Gastroesophageal sphincter (tissue), 4 donors: Measurements from ENCODE around the gene MOK. TPM values are rescaled to one million over a fixed set of nuclear protein-coding genes. Genes with fewer than 3 reads are reported as not detected.

Experiments
- ATAC-seq: fragments of 150-250 bp; one replicate; pipeline ENCODE4 v1.9.1; 2016; ENCODE audit warnings: mild to moderate bottlenecking, moderate library complexity
- H3K27ac ChIP-seq, 4 donors: fragments of 200-600 bp; sonication (generic) in 3 of 4; 1 replicate in 3 of 4; 2 replicates in 1 of 4; pipeline ENCODE4 v1.5.1; 2016 to 2019
- H3K27me3 ChIP-seq: fragments of 200-600 bp; sonication (generic); one replicate; pipeline ENCODE4 v1.5.1; 2019
- H3K36me3 ChIP-seq, 2 donors: fragments of 200-600 bp; sonication (generic); one replicate each; pipeline ENCODE4 v1.5.1; 2019; ENCODE audit warnings: control low read depth in 1 of 2
- H3K4me1 ChIP-seq, 3 donors: fragments of 200-600 bp; sonication (generic); 1 replicate in 2 of 3; 2 replicates in 1 of 3; pipeline ENCODE4 v1.5.1; 2016 to 2019; ENCODE audit warnings: control low read depth in 2 of 3
- H3K4me3 ChIP-seq, 2 donors: fragments of 200-600 bp; sonication (generic); one replicate each; pipeline ENCODE4 v1.5.1; 2019; ENCODE audit warnings: mild to moderate bottlenecking in 1 of 2, moderate library complexity in 1 of 2
- H3K9me3 ChIP-seq, 3 donors: fragments of 200-600 bp; sonication (generic); one replicate each; pipeline ENCODE4 v1.5.1; 2017 to 2019; ENCODE audit warnings: control low read depth in 2 of 3
- CTCF ChIP-seq, 4 experiments: fragments of 200-600 bp in 2 of 4; fragments of 450-650 bp in 2 of 4; sonication (generic) in 1 of 4; IDR thresholded peaks; one replicate each; pipeline ENCODE4 v1.5.1; 2017 to 2019; ENCODE audit warnings: antibody characterized with exemption in 4 of 4, mild to moderate bottlenecking in 2 of 4, moderate library complexity in 2 of 4
- EP300 ChIP-seq: sonication (generic); formaldehyde crosslinking; IDR thresholded peaks from one replicate; pipeline ENCODE4 v1.6.1; 2017; ENCODE audit warnings: antibody characterized with exemption, mild to moderate bottlenecking
- POLR2A ChIP-seq, 2 donors: fragments of 450-650 bp; IDR thresholded peaks; one replicate each; pipeline ENCODE4 v1.6.1; 2017; ENCODE audit warnings: antibody characterized with exemption in 2 of 2, mild to moderate bottlenecking in 2 of 2, moderate library complexity in 1 of 2
- POLR2AphosphoS5 ChIP-seq: sonication (generic); formaldehyde crosslinking; IDR thresholded peaks from one replicate; pipeline ENCODE4 v1.6.1; 2017; ENCODE audit warnings: antibody characterized with exemption
- WGBS, 2 donors: methylation state at CpG; one replicate each; pipeline ENCODE4 v1.1.5; 2018; ENCODE audit warnings: low coverage in 1 of 2; 5-methylcytosine and 5-hydroxymethylcytosine counted together
- total RNA-seq, 4 donors: library from RNA; depleted of rRNA; stranded (reverse); fragments of >200 nt; gene quantifications; one replicate each; pipeline ENCODE4 v1.1.0, GENCODE V29; 2016

MOK gene
- total RNA-seq, 4 donors from 2014 or later = 10.6 to 15.4 (median 10.7) TPM

DNA sequence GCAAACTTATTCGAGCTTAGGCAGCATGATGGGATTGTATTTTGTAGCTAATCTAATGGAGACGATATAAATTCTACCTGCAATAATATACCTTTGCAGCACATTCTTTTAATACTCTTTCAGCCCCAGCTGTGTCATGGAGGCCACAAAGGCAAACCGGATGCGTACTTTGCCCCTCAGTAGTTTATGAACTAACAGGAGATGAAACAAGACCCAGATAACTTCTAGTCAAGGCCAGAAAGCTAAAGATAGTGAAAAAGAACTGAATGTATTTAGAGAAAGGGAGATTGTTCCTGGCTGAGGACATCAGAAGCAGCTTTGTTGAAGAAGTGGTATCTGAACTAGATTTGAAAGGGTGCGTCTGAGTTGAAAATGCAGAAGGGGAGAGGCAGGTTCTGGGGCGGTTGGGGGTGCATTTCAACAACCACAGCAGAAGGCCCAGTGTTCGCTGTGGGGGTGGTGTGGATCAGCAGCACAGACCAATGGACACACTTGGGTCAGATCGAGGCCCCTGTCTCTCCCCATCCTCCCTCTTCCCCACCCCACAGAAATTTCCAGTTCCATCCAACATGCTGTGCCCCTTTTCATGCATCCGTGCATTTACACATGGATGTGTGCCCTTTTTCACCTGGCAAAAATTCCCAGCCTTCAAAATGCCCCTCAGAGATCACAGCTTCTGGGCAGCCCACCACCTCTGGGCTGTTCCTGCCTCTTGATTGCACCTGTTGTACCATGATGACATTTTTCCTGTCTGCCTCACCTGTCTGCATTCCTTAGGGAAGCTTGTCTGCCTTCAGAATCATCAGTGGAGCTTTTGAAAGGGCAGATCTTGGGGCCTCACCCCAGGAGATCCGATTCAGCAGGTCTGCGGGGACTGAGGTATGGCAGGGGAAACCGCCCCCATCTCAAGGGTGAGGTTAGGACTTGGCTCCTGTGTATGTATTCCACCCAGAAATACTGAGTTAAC is 16.8 kb upstream of the MOK start:
- TF ChIP-seq POLR2AphosphoS5 (no peak), POLR2A (IDR thresholded peaks at IDR 0.05) (no peak), CTCF (IDR thresholded peaks at IDR 0.05) (no peak), EP300 (no peak)
- peaks cover 0 to 14% of the 10 kb centered on the region in 2 donors for H3K36me3 ChIP-seq
- H3K27me3 ChIP-seq = no peaks in the 10 kb centered on the region
- ATAC-seq = no peak
- H3K9me3 ChIP-seq = no peaks in the 10 kb centered on the region
- 79 to 89% methylated on average over 5 to 10 of the region's 12 CpGs for WGBS, 2 donors
- peaks cover 2 to 41% (median 13%) of the 10 kb centered on the region in 3 donors for H3K4me1 ChIP-seq
- peak overlapping the region in 3 of 4 donors; percentile 12 to 75 (median 32) for H3K27ac ChIP-seq
- H3K4me3 ChIP-seq = no peak overlapping the region

DNA sequence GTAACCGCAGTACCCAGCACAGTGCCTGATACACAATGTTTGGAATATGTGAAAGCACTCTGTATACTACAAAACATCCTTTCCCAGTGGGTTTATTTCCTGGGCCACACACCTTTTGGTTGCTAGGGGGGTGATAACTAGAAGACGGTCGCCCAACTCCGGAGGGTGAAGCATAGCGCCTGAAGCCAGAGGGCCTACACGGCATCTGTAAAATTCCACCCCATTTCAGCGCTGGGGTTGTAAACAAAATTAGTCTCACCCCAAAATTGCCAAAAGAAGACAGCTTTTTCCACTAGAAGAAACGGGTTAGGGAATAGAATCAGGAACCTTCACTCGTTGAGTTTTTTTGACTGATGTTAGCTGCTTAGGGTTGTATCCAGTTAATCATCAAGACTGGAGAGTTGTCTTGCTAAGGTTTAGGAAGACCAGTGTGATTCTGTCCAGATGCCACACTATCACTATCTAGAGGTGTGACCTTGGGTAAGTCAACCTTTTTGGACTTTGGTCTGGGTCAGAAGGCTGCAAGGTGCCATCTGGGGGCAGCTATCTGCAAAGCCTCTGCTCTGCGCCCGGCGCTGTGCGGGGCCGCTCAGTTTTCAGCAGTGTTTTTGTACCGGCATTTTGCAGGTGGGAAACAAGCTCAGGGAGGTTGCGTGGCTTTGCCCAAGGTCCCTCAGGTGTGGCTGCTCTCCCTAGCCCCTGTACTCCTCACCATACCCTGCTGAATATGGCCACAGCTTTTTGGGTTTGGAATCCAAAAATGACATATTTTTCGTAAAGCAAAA is 15.9 kb upstream of the MOK start:
- WGBS, 2 donors = 91 to 92% methylated on average over 8 to 11 of the region's 17 CpGs
- H3K27ac ChIP-seq = peak overlapping the region; percentile 66 to 98 (median 96)
- peaks cover 2 to 50% (median 18%) of the 10 kb centered on the region in 3 donors for H3K4me1 ChIP-seq

DNA sequence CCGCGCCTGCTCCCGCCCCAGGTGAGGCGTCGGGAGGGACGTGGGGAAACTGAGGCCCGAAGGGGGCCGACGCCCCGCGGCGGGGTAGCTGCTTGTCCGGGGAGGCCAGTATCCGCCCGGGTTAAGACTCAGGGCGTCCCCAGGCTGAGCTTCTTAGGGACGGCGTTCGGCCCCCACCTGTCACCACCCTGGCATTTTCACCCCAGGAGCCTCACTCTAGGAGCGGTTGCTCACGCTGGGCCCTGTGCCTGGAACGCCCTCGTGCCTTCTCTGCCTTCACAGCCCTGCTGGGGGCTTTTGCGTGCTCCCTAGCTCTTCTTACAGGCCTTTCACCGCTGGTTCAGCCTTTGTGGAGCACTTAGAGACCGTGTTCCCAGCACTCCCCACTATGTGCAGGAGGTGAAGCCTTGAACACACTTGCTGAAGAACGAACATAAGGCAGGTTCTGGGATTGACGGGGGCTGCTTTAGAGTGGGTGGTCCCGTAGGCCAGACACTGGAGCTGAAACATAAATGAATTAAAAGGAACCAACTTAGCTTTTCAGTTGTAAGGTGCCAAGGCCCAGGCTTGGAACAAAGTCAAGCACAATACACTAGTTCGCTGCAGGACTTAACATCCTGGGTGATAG is 15.2 kb upstream of the MOK start:
- TF ChIP-seq CTCF (IDR thresholded peaks at IDR 0.05) = no peak
- peak; percentile 3 to 31 for TF ChIP-seq POLR2A (IDR thresholded peaks at IDR 0.05)
- peak; percentile 7 for TF ChIP-seq POLR2AphosphoS5
- Histone ChIP-seq H3K4me1 (peaks cover 2 to 57% (median 19%) of the 10 kb centered on the region in 3 donors), H3K4me3 (peak overlapping the region; percentile 37 to 82), H3K27ac (peak overlapping the region; percentile 66 to 98 (median 96)), H3K36me3 (no peaks in the 10 kb centered on the region), H3K9me3 (no peaks in the 10 kb centered on the region), H3K27me3 (no peaks in the 10 kb centered on the region)
- 25 to 100% methylated on average over 1 to 4 of the region's 30 CpGs for WGBS, 2 donors
- ATAC-seq = peak; percentile 26

More for the DNA sequence above, 15.9 kb upstream of the MOK start:
- H3K36me3 ChIP-seq = peaks cover 0 to 5% of the 10 kb centered on the region in 2 donors
- H3K4me3 ChIP-seq = peak overlapping the region in 1 of 2 donors; percentile 82
- TF ChIP-seq EP300 = no peak
- H3K9me3 ChIP-seq = no peaks in the 10 kb centered on the region
- ATAC-seq = no peak
- H3K27me3 ChIP-seq = no peaks in the 10 kb centered on the region

DNA sequence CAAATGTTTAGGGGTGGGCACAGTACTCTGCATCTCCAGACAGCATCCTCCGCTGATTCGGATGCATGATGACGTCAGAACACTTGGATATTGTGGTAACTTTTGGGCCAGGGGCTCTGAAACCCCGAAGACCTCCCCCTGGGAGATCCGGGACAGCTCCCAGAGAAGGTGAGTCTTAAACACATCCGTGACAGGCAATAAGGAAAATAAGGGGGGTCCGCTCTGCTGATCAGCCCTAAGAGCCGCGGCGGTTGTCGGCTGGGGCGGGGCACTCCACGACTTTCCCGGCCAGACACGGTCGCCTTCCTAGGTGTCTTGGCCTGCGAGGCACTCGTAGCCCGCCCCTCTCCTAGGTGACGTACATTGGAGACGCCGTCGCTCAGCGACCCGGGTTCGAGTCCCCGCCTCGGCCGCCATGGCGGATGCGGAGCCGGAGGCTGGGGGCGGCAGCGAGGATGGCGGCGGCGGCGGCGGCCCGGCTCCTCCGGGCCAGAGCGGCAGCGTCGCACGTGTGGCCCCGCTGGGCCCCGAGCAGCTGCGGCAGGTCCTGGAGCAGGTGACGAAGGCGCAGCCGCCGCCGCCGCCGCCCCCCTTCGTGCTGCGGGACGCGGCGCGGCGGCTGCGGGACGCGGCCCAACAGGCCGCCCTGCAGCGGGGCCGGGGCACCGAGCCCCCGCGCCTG is 14.5 kb upstream of the MOK start, which contains the start of gene ZNF839:
Gene ZNF839, plus strand, starts transcription at position 396 of the 682 bp plus-strand sequence. Its CDS starts 20 bp downstream, at position 416.
- TF ChIP-seq CTCF (IDR thresholded peaks at IDR 0.05) (no peak), EP300 (no peak), POLR2A (IDR thresholded peaks at IDR 0.05) (peak in 1 of 2 donors; percentile 38), POLR2AphosphoS5 (peak; percentile 88)
- WGBS, 2 donors = 0% methylated on average over 3 of the region's 71 CpGs; no CpG with 5 or more reads in 1 of the 2 donors
- H3K27ac ChIP-seq = peak within 1 kb of the TSS; percentile 66 to 98 (median 96)
- H3K27me3 ChIP-seq = no peaks in the 10 kb centered on the region
- H3K36me3 ChIP-seq = no peaks in the 10 kb centered on the region
- H3K4me3 ChIP-seq = peak within 1 kb of the TSS; percentile 37 to 82
- H3K4me1 ChIP-seq = peaks cover 2 to 63% (median 19%) of the 10 kb centered on the region in 3 donors
- H3K9me3 ChIP-seq = no peaks in the 10 kb centered on the region
- ATAC-seq = peak; percentile 89
